ENCODE data around the gene MOGAT2. TPM values are rescaled to one million over a fixed set of nuclear protein-coding genes. Genes with fewer than 3 reads are reported as not detected.
A peak's percentile ranks its signal among the peaks of the same experiment; 100 is the strongest.

Gene MOGAT2
- total and polyA plus RNA-seq, 2 of the 13 experiments (the other 11 are each of a cell fraction or from before 2014, with no cell fraction given): 27.2 to 27.8 TPM

GRCh38 chr11:75668451-75669297, 49.0 kb upstream of the MOGAT2 start, which contains the start of gene MAP6:
Gene MAP6, minus strand, starts transcription at chr11:75669038. Its CDS starts 669 bp downstream, at chr11:75668369.
- ATAC-seq: peak; percentile 57
- Histone ChIP-seq H3K27ac (ENCODE audit: extremely low read length, insufficient read depth, low read length) (no peak within 1 kb of the TSS), H3K4me2 (ENCODE audit: low read depth, low read length) (peak within 1 kb of the TSS; percentile 74), H3K4me3 (replicated peaks in 1 of 3; ENCODE audit: insufficient read depth in 1 of 3, low read depth in 2 of 3, low read length in 3 of 3) (peak within 1 kb of the TSS; percentile 46 to 71 (median 57); a peak in 3 of 6 replicates), H3K79me2 (ENCODE audit: insufficient read depth, low read length) (no peaks in the 10 kb centered on the region), H3K9me3 (ENCODE audit: low read length) (no peaks in the 10 kb centered on the region), H3K4me1 (ENCODE audit: insufficient read depth, low read length) (peaks cover 7% of the 10 kb centered on the region; the same call in 1 of the 2 replicates), H3K36me3 (replicated peaks in 1 of 2; ENCODE audit: control insufficient read depth in 1 of 2, insufficient read depth in 2 of 2, low read length in 2 of 2) (no peaks in the 10 kb centered on the region), H4K20me1 (ENCODE audit: insufficient read depth, low read length) (no peaks in the 10 kb centered on the region; the same call in 1 of the 2 replicates), H2AFZ (ENCODE audit: low read length) (no peak within 1 kb of the TSS), H3K9ac (ENCODE audit: insufficient read depth, low read depth, low read length) (no peak within 1 kb of the TSS), H3K27me3 (ENCODE audit: control insufficient read depth in 1 of 2, insufficient read depth in 2 of 2, low read length in 2 of 2) (peaks cover 6 to 65% of the 10 kb centered on the region in 2 experiments; a peak in 4 of 5 replicates)
- ChIA-PET CTCF (ENCODE audit: low intra/inter-chr PET ratio, low total read pairs) (no interaction called here), POLR2A (no interaction called here)
- intact Hi-C loops (cut with micrococcal nuclease; ENCODE audit: unreplicated experiment) (no loop called here), in situ Hi-C loops (cut with HindIII; ENCODE audit: extremely low pct_ligation_motif_present, low pct_unique_long_range_greater_than_20kb) (no loop called here)
- 20% methylated on average over 31 of the region's 72 CpGs for WGBS (ENCODE audit: low lambda C conversion rate)
- FAIRE-seq: no peak
- no TSS peak for BruUV-seq (replicated peaks)
- no peak for DNase-seq (ENCODE audit: low spot score)
- no peak for TF ChIP-seq NFYB (CRISPR knock-in tag; IDR thresholded peaks at IDR 0.05)
- TF ChIP-seq ZFP91 (CRISPR knock-in tag; IDR thresholded peaks at IDR 0.05; ENCODE audit: borderline replicate concordance): 0 out of 2 replicates have a peak, but pooled peaks have one; percentile 35
- no peak for TF ChIP-seq E2F1 (CRISPR knock-in tag; IDR thresholded peaks at IDR 0.05)
- TF ChIP-seq, protein P1, sequence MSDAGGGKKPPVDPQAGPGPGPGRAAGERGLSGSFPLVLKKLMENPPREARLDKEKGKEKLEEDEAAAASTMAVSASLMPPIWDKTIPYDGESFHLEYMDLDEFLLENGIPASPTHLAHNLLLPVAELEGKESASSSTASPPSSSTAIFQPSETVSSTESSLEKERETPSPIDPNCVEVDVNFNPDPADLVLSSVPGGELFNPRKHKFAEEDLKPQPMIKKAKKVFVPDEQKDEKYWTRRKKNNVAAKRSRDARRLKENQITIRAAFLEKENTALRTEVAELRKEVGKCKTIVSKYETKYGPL (CRISPR knock-in tag; IDR thresholded peaks at IDR 0.05): no peak
- peak; percentile 38; the same call in 1 of the 2 replicates for TF ChIP-seq MXD3 (CRISPR knock-in tag; IDR thresholded peaks at IDR 0.05)
- no peak for TF ChIP-seq GFI1 (CRISPR knock-in tag; IDR thresholded peaks at IDR 0.05; ENCODE audit: borderline replicate concordance)
- no peak for TF ChIP-seq ZNF234 (CRISPR knock-in tag; conservative IDR thresholded peaks at IDR 0.05)
- TF ChIP-seq, protein P2, sequence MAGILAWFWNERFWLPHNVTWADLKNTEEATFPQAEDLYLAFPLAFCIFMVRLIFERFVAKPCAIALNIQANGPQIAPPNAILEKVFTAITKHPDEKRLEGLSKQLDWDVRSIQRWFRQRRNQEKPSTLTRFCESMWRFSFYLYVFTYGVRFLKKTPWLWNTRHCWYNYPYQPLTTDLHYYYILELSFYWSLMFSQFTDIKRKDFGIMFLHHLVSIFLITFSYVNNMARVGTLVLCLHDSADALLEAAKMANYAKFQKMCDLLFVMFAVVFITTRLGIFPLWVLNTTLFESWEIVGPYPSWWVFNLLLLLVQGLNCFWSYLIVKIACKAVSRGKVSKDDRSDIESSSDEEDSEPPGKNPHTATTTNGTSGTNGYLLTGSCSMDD (CRISPR knock-in tag; IDR thresholded peaks at IDR 0.05): no peak
- no peak for TF ChIP-seq NFE2L2 (IDR thresholded peaks at IDR 0.05; ENCODE audit: low read length)
- TF ChIP-seq MLLT10 (CRISPR knock-in tag; IDR thresholded peaks at IDR 0.05): no peak
- TF ChIP-seq ZFX (CRISPR knock-in tag; IDR thresholded peaks at IDR 0.05; ENCODE audit: low read depth): no peak
- no peak for TF ChIP-seq ZNF33A (CRISPR knock-in tag; IDR thresholded peaks at IDR 0.05; ENCODE audit: borderline replicate concordance)
- TF ChIP-seq UBTF (CRISPR knock-in tag; IDR thresholded peaks at IDR 0.05): peak; percentile 18; the same call in 1 of the 2 replicates
- no peak for TF ChIP-seq DDIT3 (CRISPR knock-in tag; IDR thresholded peaks at IDR 0.05)
- TF ChIP-seq ZNF724P (CRISPR knock-in tag; IDR thresholded peaks at IDR 0.05; ENCODE audit: borderline replicate concordance): no peak
